Amniotic epithelial cell (primary cell): ENCODE measurements around the gene TMEM266.
"Not testable (repeated sequence)": the region's sequence is repeated elsewhere in the genome, so short reads cannot be mapped to it uniquely, and the experiment has no call there.

Experiments
- DNase-seq: peaks from one replicate; pipeline ENCODE4 v3.0.0-alpha.2; 2010; ENCODE audit warnings: low read depth

The TMEM266 gene

GRCh38 chr15:76059320-76060117 is at the start of gene TMEM266:
TMEM266 (plus strand) TSS chr15:76059985; CDS start chr15:76134264, 74,279 bp downstream.
- peak; percentile 2 for DNase-seq

DNA sequence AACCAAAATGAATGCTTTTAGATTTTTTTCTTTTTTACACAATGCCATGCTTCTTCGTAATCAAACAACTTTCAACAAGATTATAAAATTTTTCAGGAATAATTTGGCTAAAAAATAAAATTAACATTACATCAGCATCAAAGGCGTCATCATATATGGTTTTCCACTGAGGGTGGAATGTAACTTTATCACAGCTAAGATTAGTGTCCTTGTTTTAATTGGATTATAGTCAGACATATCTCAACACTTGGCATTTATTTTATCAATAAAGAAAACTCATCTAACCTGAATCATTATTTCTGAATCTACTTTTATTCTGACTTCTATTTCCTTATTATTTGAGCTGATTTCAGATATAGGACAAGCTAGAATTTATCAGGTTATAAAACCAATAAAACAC is 49.2 kb upstream of the TMEM266 start:
- no peak for DNase-seq

- peak; percentile 36 for DNase-seq
Observed at GRCh38 chr15:76011627-76012551, 47.9 kb upstream of the TMEM266 start, which contains the start of gene NRG4. NRG4 (minus strand) TSS chr15:76012424; CDS start chr15:76011230, 1,194 bp downstream.

- not testable (repeated sequence) for DNase-seq
Observed at GRCh38 chr15:76013470-76013869, 46.3 kb upstream of the TMEM266 start.

DNA sequence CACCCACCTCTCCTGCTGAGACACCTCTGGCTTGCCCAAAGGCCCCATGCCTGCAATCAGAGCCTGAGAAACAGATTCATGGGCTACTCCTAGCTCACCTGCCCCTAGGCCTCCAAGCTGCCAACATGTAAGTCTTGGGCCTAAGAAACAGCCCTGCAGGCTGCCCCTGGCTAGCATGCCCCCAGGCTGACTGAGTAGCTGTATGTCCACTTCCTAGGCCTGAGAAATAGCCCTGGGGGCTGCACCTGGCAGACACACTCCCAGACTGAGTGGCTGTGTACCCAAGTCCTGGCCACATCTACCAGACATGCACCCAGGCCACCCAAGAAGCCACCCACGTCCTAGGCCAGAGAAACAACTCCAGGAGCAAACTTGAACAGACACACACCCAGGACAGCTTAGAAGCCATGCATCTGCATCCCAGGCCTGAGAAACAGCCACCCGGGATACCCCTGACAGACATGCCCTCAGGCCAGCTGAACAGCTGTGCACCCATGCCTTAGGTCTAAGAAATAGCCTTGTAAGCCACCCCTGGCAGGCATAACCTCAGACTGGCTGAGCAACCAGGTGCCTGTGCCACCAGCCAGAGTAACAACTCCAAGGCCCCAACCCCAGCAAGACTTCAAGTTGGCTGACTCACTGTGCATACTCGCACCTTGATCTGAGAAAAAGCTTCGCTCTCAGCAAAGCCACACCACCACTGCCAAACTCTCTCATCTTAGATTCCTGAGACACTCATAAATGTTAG is 35.6 kb upstream of the TMEM266 start:
- no peak for DNase-seq

- DNase-seq: no peak
Observed at GRCh38 chr15:76032046-76032445, 27.7 kb upstream of the TMEM266 start.

- no peak for DNase-seq
Observed at GRCh38 chr15:76033438-76033837, 26.3 kb upstream of the TMEM266 start.

DNA sequence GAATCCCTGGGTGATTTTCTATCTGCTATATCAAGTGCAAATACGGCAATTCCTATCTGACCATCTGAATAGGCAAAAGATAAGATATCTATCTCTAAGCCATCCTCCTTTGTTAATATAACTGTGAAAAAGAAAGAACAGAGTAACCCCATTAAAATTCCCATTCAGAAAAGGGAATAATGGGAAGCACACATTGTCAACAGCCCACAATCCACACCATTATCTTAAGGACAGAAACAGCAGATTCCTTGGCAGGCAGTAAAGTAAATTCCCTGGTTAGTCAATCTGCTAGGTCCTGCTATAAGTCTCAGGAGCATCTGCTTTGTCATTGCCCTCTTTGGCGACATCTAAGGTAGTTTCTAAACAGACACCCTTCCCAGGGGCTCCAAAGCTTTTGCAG is 25.7 kb upstream of the TMEM266 start:
- DNase-seq: no peak

GRCh38 chr15:76035593-76035992 is 24.2 kb upstream of the TMEM266 start:
- DNase-seq: no peak

GRCh38 chr15:76038512-76038911 is 21.3 kb upstream of the TMEM266 start:
- DNase-seq: no peak

- not testable (repeated sequence) for DNase-seq
Observed at GRCh38 chr15:76054201-76054600, 5.6 kb upstream of the TMEM266 start.

GRCh38 chr15:76056931-76057330 is 2.9 kb upstream of the TMEM266 start:
- no peak for DNase-seq

- DNase-seq: peak; percentile 10
Observed at GRCh38 chr15:76057332-76058000, 2.3 kb upstream of the TMEM266 start.

GRCh38 chr15:76058714-76059319 is 968 bp upstream of the TMEM266 start:
- peak; percentile 12 for DNase-seq

GRCh38 chr15:76060118-76060989 is 569 bp downstream of the TMEM266 start:
- no peak for DNase-seq

DNA sequence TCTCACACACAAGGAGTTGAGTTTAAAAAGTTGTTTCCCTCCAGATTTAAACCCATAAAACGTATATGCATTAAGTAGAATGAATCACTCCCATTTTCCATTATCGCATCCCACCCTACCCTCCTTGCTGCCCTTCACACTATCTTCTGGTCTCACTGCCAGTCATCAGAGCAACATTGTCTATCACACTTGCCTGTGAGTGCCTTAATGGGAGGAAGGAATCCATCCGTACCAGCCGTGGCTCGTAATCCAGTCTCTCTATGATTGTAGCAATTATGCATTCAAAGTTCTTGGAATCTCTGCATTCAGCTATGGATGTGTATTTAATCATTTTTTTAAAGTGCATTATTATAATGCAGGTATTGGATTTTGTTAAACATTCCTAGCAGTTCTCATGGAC is 1.9 kb downstream of the TMEM266 start:
- no peak for DNase-seq

DNA sequence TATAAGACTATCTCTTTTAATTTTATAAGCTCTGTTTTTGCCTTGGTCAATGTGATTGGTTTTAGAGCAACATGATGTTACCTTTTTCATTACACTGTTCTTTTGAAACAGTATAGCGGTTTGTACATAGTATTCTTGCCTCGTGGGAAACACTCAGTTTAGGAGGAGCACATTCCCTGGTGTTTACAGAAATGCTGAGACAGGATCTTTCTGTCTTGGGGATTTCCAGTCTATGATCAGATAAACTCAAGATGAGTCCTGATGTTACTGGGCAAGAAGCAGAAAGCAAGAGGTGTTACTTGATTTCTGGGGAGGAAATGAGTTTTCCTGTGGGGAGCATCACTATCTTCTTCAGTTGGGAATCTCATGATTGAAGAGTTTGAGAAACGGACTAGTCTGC is 2.5 kb downstream of the TMEM266 start:
- peak; percentile 41 for DNase-seq

- no peak for DNase-seq
Observed at GRCh38 chr15:76064375-76064774, 4.6 kb downstream of the TMEM266 start.

- no peak for DNase-seq
Observed at GRCh38 chr15:76065245-76065644, 5.5 kb downstream of the TMEM266 start.

DNA sequence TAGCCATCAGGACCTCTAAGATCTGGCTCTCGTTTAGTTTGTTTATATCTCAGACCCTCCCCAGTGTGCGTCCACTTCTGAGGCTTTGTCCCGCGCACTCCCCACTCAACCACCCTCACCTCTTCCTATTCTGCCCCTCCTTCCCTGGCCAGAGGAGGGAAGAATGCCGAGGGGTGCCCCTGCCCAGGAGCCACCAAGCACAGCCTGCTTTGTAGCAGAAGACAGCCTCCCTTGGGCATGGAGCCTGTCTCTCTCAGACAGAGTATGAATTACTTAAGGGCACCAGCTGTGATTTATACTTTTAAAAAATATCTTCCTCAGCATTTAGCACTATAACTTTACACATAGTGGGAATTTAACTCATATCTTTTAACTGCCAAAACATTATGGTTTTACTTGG is 6.0 kb downstream of the TMEM266 start:
- DNase-seq: no peak
